H1 (cell line): Measurements from ENCODE around the gene BBLN.
A peak's percentile ranks its signal among the peaks of the same experiment; 100 is the strongest.

Experiments used
- EGR1 ChIP-seq: IDR thresholded peaks from 2 replicates; pipeline ENCODE4 v1.6.1; 2011; ENCODE audit warnings: low read depth, low read length, borderline replicate concordance
- GABPA ChIP-seq: IDR thresholded peaks from 2 replicates; pipeline ENCODE4 v1.6.1; 2011; ENCODE audit warnings: mild to moderate bottlenecking, low read length, moderate library complexity, borderline replicate concordance; ENCODE audit not compliant: insufficient read depth
- JUND ChIP-seq: IDR thresholded peaks from 2 replicates; pipeline ENCODE4 v1.6.1; 2011; ENCODE audit warnings: mild to moderate bottlenecking, improper control_type of control experiment, low read length
- KDM1A ChIP-seq: fragments of 200-600, 300-600 bp; sonication (generic); IDR thresholded peaks from 2 replicates; pipeline ENCODE4 v1.7.1; 2016; ENCODE audit warnings: mild to moderate bottlenecking, low read length, borderline replicate concordance
- NRF1 ChIP-seq: IDR thresholded peaks from 2 replicates; pipeline ENCODE4 v1.6.1; 2011; ENCODE audit warnings: mild to moderate bottlenecking, low read depth, low read length, improper control_type of control experiment
- POLR2AphosphoS5 ChIP-seq: IDR thresholded peaks from 2 replicates; pipeline ENCODE4 v1.6.1; 2011; ENCODE audit warnings: low read depth, low read length
- RFX5 ChIP-seq: IDR thresholded peaks from 2 replicates; pipeline ENCODE4 v1.6.1; 2011; ENCODE audit warnings: low read depth, low read length, improper control_type of control experiment, borderline replicate concordance
- TF ChIP-seq, protein P1 (sequence below): IDR thresholded peaks from 2 replicates; pipeline ENCODE4 v1.6.1; 2011; ENCODE audit warnings: low read depth, mild to moderate bottlenecking, low read length; ENCODE audit not compliant: insufficient read depth
- TF ChIP-seq, protein P2 (sequence below): IDR thresholded peaks from 2 replicates; pipeline ENCODE4 v1.6.1; 2012; ENCODE audit warnings: low read length, inconsistent platforms
- TF ChIP-seq, protein P3 (sequence below), 3 experiments: IDR thresholded peaks; 1 replicate in 2 of 3; 2 replicates in 1 of 3; pipeline versions ENCODE4 v1.5.1 to v1.6.1; 2011; ENCODE audit warnings: low read length in 3 of 3, mild to moderate bottlenecking in 3 of 3, inconsistent platforms in 2 of 3, low read depth in 1 of 3, moderate library complexity in 1 of 3; ENCODE audit not compliant: insufficient read depth in 1 of 3; ENCODE audit errors: control extremely low read depth in 1 of 3

DNA sequence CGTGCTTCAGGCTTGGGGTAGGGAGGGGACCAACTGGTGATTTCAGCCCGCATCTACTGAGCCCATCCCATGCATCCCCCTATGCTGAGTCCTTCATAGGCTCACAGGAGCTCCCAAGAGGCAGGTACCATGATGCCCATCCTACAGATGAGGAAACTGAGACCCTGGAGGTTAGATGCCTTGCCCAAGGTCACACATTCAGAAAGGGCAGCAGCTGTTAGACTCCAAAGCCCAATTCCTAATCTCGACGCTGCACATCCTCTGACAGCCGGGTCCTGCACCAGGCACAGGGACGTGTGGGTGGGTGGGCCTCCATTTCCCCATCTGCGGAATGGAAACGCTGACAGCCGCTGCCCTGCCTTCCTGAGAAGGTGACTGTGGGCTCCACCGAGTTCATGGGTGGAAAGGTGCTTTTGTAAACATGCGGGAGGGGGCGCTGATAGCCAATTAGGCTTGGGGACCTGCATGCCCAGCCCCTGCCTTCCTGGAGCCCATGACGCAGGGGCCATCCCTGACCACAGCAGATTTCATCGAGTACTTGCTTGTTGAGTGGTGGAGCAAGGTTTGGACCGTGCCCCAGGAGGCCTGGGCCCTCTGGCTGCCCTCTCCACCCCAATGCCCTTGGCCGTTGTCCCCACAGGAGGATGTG is 45.4 kb downstream of the BBLN start:
- TF ChIP-seq, protein P1, sequence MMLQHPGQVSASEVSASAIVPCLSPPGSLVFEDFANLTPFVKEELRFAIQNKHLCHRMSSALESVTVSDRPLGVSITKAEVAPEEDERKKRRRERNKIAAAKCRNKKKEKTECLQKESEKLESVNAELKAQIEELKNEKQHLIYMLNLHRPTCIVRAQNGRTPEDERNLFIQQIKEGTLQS: no peak
- TF ChIP-seq, protein P2, sequence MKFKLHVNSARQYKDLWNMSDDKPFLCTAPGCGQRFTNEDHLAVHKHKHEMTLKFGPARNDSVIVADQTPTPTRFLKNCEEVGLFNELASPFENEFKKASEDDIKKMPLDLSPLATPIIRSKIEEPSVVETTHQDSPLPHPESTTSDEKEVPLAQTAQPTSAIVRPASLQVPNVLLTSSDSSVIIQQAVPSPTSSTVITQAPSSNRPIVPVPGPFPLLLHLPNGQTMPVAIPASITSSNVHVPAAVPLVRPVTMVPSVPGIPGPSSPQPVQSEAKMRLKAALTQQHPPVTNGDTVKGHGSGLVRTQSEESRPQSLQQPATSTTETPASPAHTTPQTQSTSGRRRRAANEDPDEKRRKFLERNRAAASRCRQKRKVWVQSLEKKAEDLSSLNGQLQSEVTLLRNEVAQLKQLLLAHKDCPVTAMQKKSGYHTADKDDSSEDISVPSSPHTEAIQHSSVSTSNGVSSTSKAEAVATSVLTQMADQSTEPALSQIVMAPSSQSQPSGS: no peak
- TF ChIP-seq, protein P3, sequence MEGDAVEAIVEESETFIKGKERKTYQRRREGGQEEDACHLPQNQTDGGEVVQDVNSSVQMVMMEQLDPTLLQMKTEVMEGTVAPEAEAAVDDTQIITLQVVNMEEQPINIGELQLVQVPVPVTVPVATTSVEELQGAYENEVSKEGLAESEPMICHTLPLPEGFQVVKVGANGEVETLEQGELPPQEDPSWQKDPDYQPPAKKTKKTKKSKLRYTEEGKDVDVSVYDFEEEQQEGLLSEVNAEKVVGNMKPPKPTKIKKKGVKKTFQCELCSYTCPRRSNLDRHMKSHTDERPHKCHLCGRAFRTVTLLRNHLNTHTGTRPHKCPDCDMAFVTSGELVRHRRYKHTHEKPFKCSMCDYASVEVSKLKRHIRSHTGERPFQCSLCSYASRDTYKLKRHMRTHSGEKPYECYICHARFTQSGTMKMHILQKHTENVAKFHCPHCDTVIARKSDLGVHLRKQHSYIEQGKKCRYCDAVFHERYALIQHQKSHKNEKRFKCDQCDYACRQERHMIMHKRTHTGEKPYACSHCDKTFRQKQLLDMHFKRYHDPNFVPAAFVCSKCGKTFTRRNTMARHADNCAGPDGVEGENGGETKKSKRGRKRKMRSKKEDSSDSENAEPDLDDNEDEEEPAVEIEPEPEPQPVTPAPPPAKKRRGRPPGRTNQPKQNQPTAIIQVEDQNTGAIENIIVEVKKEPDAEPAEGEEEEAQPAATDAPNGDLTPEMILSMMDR (IDR thresholded peaks at IDR 0.05; ENCODE audit: control extremely low read depth in 1 of 3, insufficient read depth in 1 of 3, low read depth in 1 of 3, low read length in 3 of 3): peak in 2 of 3 experiments; percentile 5 to 20; a peak in 2 of 4 replicates
- TF ChIP-seq POLR2AphosphoS5: no peak
- TF ChIP-seq NRF1: no peak
- no peak for TF ChIP-seq EGR1
- TF ChIP-seq RFX5: no peak
- TF ChIP-seq KDM1A: peak; percentile 48; the same call in 1 of the 2 replicates
- TF ChIP-seq GABPA: no peak
- no peak for TF ChIP-seq JUND
